GM12878 (cell line): Measurements from ENCODE around the gene RAP1B.

Experiments
- EZH2 ChIP-seq: IDR thresholded peaks from 2 replicates; pipeline ENCODE4 v1.6.1; 2012; ENCODE audit warnings: low read depth, mild to moderate bottlenecking, control low read depth, inconsistent platforms, low read length, borderline replicate concordance; ENCODE audit not compliant: control insufficient read depth
- MTA2 ChIP-seq: fragments of 450-650 bp; IDR thresholded peaks from 2 replicates; pipeline ENCODE4 v1.6.1; 2016; ENCODE audit warnings: low read depth, mild to moderate bottlenecking, moderate library complexity
- NR2C1 ChIP-seq: fragments of 450-650 bp; IDR thresholded peaks from 2 replicates; pipeline ENCODE4 v1.6.1; 2017; ENCODE audit warnings: antibody characterized with exemption, mild to moderate bottlenecking, moderate library complexity
- NR2F1 ChIP-seq: fragments of 450-650 bp; conservative IDR thresholded peaks from 2 replicates; pipeline ENCODE4 v1.6.1; 2017; ENCODE audit warnings: mild to moderate bottlenecking
- RCOR1 ChIP-seq: conservative IDR thresholded peaks from 2 replicates; pipeline ENCODE4 v1.6.1; 2012; ENCODE audit warnings: low read depth, low read length, improper control_type of control experiment

DNA sequence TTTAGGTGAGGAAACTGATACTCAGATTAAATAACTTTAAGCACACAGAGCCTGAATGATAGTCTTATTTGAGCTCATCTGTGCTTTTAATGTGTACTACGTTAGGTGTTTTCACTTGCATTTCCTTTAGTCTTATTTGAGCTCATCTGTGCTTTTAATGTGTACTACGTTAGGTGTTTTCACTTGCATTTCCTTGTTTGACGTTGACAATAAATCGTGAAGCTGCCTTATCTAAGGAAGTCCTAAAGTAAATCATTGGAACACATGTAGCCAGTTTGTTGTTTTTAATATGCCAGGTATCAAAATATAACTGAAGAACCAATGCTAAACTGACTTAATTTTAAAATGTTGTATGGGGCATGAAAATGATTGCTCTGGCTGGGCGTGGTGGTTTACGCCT is 2.0 kb downstream of the RAP1B start:
- TF ChIP-seq MTA2 (no peak), RCOR1 (no peak), NR2C1 (no peak), NR2F1 (no peak), EZH2 (no peak)
